OCI-LY3 (cell line): ENCODE data around the gene SLITRK3.

Experiments
- CTCF ChIP-seq: fragments of 200-600, 300-600 bp; sonication (generic); IDR thresholded peaks from 2 replicates; pipeline ENCODE4 v1.5.1; 2014; ENCODE audit warnings: antibody characterized with exemption, low read length, low read depth
- EZH2phosphoT487 ChIP-seq: fragments of 200-600 bp; shearing (Covaris generic); IDR thresholded peaks from 2 replicates; pipeline ENCODE4 v1.6.1; 2018; ENCODE audit warnings: antibody characterized with exemption, mixed run types, low read depth

- TF ChIP-seq CTCF (no peak), EZH2phosphoT487 (no peak)
Measured at GRCh38 chr3:165196577-165197480, 645 bp upstream of the SLITRK3 start.
